GM18873 (cell line): ENCODE data around the gene BMAL1.

ENCODE experiments used
- ATAC-seq: cut with Tn5 transposase; IDR thresholded peaks from one replicate; pipeline ENCODE4 v1.9.1; 2021; ENCODE audit warnings: mild to moderate bottlenecking, moderate library complexity, moderate number of reproducible peaks; ENCODE audit not compliant: unreplicated experiment, low FRiP score

BMAL1 gene

DNA sequence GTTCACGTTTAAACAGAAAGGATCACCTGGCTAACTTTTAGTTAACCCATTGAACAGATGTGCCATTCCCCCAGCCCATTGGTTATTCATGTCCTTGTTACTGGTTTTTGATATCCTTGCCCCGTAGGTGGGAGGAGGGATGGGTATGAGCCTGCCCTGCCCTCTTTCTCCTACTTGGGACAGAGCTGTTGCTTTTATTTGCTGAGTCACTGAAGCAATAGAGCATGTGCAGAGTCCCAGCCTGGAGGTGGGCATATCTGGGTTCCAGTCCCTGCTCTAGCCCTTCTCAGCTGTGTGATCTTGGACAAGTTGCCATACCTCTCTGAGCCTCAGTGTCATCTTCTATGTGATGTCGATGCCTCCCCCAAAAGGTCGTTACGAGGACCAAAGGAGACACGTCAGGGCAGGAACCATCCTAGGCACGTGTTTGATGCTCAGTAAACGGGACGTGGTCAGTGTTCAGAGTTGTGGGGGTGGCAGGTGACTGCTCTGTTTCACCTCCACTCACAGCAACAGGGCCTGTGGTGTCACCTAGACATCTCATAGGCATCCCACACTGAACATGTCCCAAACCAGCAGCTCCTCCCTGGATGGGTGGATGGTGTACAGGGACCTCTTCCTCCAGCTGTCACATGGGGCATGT is 61.0 kb downstream of the BMAL1 start:
- ATAC-seq, result no peak

GRCh38 chr11:13339195-13340153 is 61.9 kb downstream of the BMAL1 start:
- no peak for ATAC-seq

- ATAC-seq, result no peak
These were observed 63.4 kb downstream of the BMAL1 start for GRCh38 chr11:13341026-13341425.

- ATAC-seq, result peak; percentile 44
These were observed 65.5 kb downstream of the BMAL1 start for GRCh38 chr11:13343067-13343466.

- ATAC-seq, result no peak
These were observed 66.5 kb downstream of the BMAL1 start for GRCh38 chr11:13343931-13344717.

GRCh38 chr11:13344818-13345217 is 67.2 kb downstream of the BMAL1 start:
- no peak for ATAC-seq

- ATAC-seq, result no peak
These were observed 68.9 kb downstream of the BMAL1 start for GRCh38 chr11:13346470-13346869.

DNA sequence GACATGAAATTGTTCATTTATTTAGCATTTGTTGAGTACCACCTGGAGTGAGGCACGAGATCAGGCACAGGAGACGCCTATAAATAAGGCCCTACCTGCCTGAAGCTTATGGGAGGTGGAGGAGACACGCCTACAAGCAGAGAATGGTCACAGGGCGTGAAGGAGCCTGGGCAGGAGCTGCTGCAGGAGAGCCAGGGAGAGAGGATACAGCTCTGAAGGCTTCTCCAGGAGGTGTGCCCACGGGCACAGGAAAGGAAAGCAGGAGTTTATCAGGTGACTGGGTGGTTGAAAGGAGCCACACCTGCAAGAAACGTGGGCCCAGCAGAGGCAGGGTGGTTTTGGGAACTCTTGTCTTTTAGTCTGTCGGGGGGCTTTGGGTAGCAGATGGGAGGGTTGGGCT is 70.3 kb downstream of the BMAL1 start:
- ATAC-seq, result no peak

DNA sequence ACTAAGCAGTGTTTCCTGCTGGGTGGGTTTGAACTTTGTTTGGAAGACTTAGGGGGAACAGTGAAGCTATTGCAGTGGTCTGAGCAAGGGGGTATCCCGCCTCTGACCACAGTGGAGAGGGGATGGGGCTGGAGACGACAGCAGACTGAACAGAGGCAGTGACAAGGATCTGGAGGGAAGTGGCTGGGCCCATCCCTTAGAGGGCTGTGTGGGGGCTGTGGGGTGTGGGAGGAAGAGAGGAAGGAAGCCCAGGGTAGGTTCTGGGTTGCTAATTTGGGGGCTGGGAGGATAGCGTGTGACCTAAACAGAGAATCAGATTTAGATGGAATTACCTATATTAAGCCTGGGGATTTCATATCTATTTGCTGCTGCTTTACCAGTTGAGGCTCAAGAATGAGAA is 70.7 kb downstream of the BMAL1 start:
- ATAC-seq, result no peak

DNA sequence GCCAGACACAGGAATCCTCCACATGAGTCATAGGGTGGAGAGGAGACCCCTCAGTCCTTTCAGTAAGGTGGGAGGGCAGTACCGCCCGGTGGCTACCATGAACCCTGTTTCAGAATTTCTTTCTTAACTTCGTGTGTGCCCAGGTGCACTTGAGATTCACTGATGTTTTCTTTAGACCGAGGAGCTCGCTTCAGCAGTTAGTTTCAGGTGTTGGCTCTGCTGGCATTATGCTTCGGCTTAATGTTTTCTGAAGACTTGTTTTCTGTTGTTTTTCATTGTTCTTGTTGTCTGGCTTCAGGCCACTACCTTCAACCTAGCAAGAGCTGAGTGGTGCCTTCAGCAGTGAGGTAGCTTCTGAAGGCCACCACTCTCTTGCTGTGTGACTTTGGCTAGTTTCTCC is 71.5 kb downstream of the BMAL1 start:
- ATAC-seq, result no peak

DNA sequence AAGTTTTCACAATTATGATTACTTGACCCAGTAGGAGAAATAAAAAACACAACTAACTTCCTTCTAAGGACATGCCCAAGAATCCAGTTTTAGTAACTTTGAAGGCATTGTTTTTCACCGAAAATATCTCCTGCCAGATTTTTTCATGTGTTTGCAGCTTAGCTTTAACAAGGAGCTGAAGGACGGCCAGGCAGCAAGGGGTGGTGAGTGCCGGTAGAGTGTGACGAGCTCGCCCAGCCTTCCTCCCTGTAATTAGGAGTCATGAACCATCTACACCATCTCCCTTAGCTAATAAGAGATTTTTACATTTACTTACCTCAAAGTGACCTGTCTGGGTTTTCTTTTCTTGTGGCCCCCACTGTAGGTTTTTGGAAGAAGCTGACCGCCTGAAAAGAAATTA is 72.0 kb downstream of the BMAL1 start:
- no peak for ATAC-seq

DNA sequence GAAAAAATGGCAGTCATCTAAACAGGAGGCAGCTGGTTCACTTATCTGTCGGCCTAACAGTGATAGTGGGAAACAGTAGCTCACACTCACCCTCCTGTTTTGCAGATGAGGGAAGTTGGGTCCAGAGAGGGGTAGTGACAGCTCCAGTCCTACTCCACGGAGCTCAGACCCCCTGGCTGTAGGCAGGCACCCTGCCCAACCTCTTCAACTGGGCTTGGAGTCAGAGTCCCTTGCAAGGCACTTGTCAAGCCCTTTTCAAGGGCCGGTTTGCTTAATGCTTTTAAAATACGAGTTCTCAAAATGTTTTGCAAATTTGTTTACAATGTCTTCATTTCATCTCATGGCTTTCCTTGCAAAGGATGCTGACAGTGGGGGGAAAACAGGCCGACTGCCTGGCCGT is 75.1 kb downstream of the BMAL1 start:
- ATAC-seq, result no peak

DNA sequence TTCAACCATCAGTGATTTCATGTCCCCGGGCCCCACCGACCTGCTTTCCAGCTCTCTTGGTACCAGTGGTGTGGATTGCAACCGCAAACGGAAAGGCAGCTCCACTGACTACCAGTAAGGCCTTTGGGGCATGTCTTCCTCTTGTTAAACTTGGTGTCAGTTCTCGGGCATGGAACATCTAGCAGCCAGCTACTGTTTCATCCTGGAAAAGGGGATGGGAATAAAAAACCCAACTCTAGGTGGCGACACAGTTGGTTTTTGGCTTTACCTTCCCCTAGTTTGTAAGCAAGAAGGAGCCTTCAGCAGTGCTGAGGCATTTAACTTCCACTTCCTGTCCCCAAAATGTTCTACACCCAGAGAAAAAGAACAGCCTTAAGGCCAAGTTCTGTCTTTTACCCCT is 76.7 kb downstream of the BMAL1 start:
- no peak for ATAC-seq

DNA sequence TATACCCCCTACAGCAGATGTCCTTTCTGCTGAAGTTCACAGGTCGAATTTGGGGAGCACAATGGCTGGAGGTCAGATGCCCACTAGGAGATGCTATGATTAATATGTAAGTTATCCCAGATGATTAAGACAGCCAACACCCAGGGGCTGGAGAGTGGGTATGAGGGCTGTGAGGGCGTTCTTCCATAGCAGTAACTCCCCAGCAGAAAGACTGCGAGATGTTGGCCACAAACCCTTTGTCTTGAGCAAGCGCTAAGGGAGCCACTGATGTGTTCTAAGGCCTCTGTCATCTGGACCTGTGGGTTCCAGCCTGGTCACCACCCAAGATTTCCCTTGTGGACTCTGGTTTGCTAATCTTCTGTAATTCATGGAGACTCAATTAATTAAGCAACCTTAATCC is 77.6 kb downstream of the BMAL1 start:
- ATAC-seq, result no peak

- no peak for ATAC-seq
These were observed 79.6 kb downstream of the BMAL1 start for GRCh38 chr11:13357232-13357631.

- ATAC-seq, result no peak
These were observed 81.1 kb downstream of the BMAL1 start for GRCh38 chr11:13358596-13359270.

GRCh38 chr11:13362596-13363109 is 85.1 kb downstream of the BMAL1 start:
- no peak for ATAC-seq

- ATAC-seq, result no peak
These were observed 86.8 kb downstream of the BMAL1 start for GRCh38 chr11:13364388-13364787.

DNA sequence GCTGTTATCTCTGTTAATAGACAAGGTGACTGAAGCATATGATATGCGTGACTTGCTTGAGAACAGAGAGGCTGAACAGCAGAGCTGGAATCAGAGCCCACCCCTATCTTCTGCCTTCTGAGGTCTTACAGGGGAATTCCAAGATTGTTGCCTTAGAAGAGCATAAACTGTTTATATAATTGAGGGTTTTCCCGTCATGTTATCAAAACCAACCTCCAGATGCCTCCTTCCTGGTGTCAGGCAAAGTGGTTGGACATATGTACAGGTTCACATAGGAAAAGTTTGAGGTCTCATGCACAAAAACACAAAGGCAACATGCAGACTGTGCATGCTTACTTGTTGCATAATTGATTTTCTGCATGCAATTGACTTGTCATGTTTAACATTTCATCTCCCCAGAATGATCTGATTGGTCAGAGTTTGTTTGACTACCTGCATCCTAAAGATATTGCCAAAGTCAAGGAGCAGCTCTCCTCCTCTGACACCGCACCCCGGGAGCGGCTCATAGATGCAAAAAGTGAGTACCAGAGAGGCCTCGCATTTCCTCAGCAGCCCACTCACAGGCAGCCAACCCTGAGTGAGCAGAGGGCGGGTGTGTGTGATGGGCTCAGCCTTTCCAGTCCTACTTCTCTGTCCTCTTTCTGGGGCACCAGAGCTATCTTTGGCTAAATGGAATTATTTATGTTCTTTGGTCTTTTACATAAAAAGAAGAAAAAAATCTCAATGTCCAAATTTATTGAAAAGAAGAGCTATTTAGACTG is 88.9 kb downstream of the BMAL1 start:
- ATAC-seq, result no peak

GRCh38 chr11:13367115-13367514 is 89.5 kb downstream of the BMAL1 start:
- ATAC-seq, result no peak
